ENCODE measurements around the gene SLC18A2. TPM values are rescaled to one million over a fixed set of nuclear protein-coding genes. Genes with fewer than 3 reads are reported as not detected.
"Not testable (repeated sequence)": the region's sequence is repeated elsewhere in the genome, so short reads cannot be mapped to it uniquely, and the experiment has no call there.

Gene SLC18A2
- total RNA-seq, 1 experiment from 2014 or later = not detected

DNA sequence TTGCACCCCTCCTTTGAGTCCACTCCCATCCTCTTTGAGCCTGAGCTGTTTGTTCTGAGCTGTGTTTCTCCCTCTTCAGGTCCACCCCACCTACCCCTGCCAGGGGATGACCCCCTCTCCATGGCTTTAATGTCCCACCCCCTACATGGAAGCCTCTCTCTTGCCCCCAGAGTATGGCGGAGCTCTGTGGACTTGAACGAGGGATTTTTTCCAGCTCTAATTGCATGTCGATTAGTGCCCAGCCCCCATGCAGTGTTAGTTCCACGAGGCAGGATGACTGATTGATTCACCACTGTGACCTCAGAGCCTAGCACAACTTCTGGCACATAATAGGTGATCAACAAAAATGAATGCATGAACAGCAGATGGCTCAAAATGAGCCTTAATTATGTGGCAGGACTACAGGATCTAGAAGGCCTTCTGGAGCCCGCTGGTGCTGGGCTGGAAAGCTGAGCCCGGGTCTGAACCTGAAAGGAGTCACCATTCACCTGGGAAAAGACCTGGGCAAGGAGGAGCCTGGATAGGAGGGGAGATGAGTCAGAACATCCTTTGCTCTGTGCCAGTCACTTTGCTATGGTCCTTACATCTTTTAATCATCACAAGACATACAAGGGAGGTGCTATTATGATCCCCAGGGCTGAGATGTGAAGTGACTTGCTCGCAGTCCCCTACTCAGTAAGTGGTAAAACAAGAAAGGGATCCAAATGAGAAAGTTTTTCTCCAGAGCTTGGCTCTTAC lies 17.1 kb upstream of the SLC18A2 start:
- POLR2A ChIA-PET = no interaction called here
- no peak overlapping the region for H3K27ac Mint-ChIP-seq (ENCODE audit: low read depth, unreplicated experiment)
- H3K27me3 Mint-ChIP-seq (ENCODE audit: insufficient read depth, unreplicated experiment) = peaks cover 25% of the 10 kb centered on the region
- H3K36me3 Mint-ChIP-seq (ENCODE audit: insufficient read depth, unreplicated experiment) = peaks cover 6% of the 10 kb centered on the region
- intact Hi-C loops (cut with micrococcal nuclease) = no loop called here
- CTCF ChIA-PET = interaction anchor here (0.7 to 2.9 kb wide), 4 partner anchors 24 to 95 kb away, joined by 3 to 15 read pairs (median 3); no protein-coding TSS in a partner anchor
- no peaks in the 10 kb centered on the region for H3K4me1 Mint-ChIP-seq (ENCODE audit: insufficient read depth, unreplicated experiment)
- BruUV-seq (replicated peaks) = no TSS peak
- DNase-seq (ENCODE audit: unreplicated experiment) = no peak
- TF ChIP-seq, protein P1, sequence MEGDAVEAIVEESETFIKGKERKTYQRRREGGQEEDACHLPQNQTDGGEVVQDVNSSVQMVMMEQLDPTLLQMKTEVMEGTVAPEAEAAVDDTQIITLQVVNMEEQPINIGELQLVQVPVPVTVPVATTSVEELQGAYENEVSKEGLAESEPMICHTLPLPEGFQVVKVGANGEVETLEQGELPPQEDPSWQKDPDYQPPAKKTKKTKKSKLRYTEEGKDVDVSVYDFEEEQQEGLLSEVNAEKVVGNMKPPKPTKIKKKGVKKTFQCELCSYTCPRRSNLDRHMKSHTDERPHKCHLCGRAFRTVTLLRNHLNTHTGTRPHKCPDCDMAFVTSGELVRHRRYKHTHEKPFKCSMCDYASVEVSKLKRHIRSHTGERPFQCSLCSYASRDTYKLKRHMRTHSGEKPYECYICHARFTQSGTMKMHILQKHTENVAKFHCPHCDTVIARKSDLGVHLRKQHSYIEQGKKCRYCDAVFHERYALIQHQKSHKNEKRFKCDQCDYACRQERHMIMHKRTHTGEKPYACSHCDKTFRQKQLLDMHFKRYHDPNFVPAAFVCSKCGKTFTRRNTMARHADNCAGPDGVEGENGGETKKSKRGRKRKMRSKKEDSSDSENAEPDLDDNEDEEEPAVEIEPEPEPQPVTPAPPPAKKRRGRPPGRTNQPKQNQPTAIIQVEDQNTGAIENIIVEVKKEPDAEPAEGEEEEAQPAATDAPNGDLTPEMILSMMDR (IDR thresholded peaks at IDR 0.05; ENCODE audit: unreplicated experiment) = no peak
- H3K9me3 Mint-ChIP-seq (ENCODE audit: unreplicated experiment) = no peaks in the 10 kb centered on the region
- H3K4me3 Mint-ChIP-seq (ENCODE audit: unreplicated experiment) = no peak overlapping the region

DNA sequence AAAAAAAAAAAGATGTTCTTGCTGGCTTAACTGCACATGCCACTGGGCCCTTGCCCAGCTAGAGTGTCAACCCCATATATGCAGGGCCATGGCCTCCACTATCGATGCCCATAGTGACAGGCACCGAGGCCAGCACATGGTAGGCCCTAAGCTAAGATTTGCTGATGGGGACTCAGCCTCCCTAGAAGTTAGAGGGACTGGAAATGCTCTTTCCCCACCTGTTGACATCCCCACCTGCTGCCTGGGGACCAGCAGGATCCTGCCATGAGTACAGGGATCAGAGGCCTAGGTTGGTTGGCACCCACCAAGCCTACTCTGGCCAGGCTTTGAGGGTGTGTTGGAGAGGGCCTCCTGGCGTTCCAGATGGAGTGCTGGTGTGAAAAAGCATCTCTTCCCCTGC lies 16.0 kb upstream of the SLC18A2 start:
- BruUV-seq (replicated peaks) = no TSS peak
- Mint-ChIP-seq H3K27ac (ENCODE audit: low read depth, unreplicated experiment) (no peak overlapping the region), H3K4me3 (ENCODE audit: unreplicated experiment) (no peak overlapping the region), H3K4me1 (ENCODE audit: insufficient read depth, unreplicated experiment) (no peaks in the 10 kb centered on the region), H3K27me3 (ENCODE audit: insufficient read depth, unreplicated experiment) (peaks cover 35% of the 10 kb centered on the region), H3K9me3 (ENCODE audit: unreplicated experiment) (no peaks in the 10 kb centered on the region), H3K36me3 (ENCODE audit: insufficient read depth, unreplicated experiment) (peaks cover 6% of the 10 kb centered on the region)
- DNase-seq (ENCODE audit: unreplicated experiment) = no peak
- ChIA-PET CTCF (interaction anchor here (0.6 to 2.9 kb wide), 3 partner anchors 8 to 94 kb away, joined by 3 to 15 read pairs (median 4); no protein-coding TSS in a partner anchor), POLR2A (no interaction called here)
- intact Hi-C loops (cut with micrococcal nuclease) = loop anchor here (5.0 kb wide), 1 partner anchor 147 kb away; no protein-coding TSS in a partner anchor
- TF ChIP-seq, protein P1 (IDR thresholded peaks at IDR 0.05; ENCODE audit: unreplicated experiment) = no peak

DNA sequence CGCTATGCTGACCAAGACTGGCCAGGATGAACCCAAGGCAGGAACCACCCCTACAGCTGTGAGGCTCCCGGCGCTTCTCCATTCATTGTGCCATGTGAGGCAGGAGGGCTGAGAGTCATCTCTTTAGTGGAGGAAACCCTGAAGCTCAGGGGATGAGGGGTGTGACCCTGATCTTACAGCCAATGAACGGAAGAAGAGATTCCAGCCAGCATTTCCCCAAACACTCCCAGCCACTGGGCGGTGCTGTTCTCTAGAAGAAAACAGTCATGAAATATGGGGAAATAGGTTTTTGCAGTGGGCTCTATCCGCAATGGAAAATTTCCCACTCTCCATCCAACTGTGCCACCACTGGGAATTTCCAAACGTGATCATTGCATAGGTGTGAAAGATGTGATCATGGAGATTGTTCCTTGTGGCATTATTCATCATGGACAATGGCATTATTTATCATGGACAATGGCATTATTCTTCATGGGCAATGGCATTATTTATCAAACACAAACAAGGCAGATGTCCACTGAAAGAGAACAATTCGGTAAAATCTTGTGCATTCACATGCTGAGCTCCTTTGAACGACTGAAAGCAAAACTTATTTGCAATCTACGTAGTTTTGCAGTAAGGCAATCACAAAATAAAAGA lies 14.0 kb upstream of the SLC18A2 start:
- H3K27me3 Mint-ChIP-seq (ENCODE audit: insufficient read depth, unreplicated experiment) = peaks cover 55% of the 10 kb centered on the region
- no peaks in the 10 kb centered on the region for H3K36me3 Mint-ChIP-seq (ENCODE audit: insufficient read depth, unreplicated experiment)
- H3K4me3 Mint-ChIP-seq (ENCODE audit: unreplicated experiment) = no peak overlapping the region
- no peaks in the 10 kb centered on the region for H3K9me3 Mint-ChIP-seq (ENCODE audit: unreplicated experiment)
- CTCF ChIA-PET = interaction anchor here (1.0 to 2.7 kb wide), 3 partner anchors 10 to 93 kb away, joined by 3 to 26 read pairs (median 8); no protein-coding TSS in a partner anchor
- peak; percentile 64 for DNase-seq (ENCODE audit: unreplicated experiment)
- H3K4me1 Mint-ChIP-seq (ENCODE audit: insufficient read depth, unreplicated experiment) = no peaks in the 10 kb centered on the region
- POLR2A ChIA-PET = interaction anchor here (0.6 to 1.5 kb wide), 3 partner anchors 10 to 24 kb away, joined by 3 read pairs; no protein-coding TSS in a partner anchor
- intact Hi-C loops (cut with micrococcal nuclease) = loop anchor here (1.0 to 5.0 kb wide), 2 partner anchors 93 to 145 kb away; no protein-coding TSS in a partner anchor
- BruUV-seq (replicated peaks) = no TSS peak
- TF ChIP-seq, protein P1 (IDR thresholded peaks at IDR 0.05; ENCODE audit: unreplicated experiment) = peak; percentile 38
- H3K27ac Mint-ChIP-seq (ENCODE audit: low read depth, unreplicated experiment) = no peak overlapping the region

DNA sequence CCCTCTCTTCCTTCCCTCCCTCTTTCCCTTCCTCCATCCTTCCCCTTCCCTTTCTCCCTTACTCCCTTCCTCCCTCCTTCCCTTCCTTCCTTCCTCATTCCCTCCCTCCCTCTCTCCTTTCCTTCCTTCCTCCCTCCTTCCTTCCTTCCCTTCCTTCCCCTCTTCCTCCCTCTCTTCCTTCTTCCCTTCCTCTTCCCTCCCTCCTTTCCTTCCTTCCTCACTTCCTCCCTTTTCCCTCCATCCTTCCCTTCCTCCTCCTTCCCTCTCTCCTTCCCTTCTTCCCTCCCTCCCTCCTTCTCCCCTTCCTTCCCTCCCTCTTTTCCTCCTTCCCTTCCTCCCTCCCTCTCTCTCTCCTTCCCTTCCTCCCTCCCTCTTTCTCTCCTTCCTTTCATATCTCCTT lies 12.7 kb upstream of the SLC18A2 start:
- H3K4me1 Mint-ChIP-seq (ENCODE audit: insufficient read depth, unreplicated experiment) = no peaks in the 10 kb centered on the region
- H3K4me3 Mint-ChIP-seq (ENCODE audit: unreplicated experiment) = no peak overlapping the region
- intact Hi-C loops (cut with micrococcal nuclease) = loop anchor here (5.0 kb wide), 1 partner anchor 144 kb away; no protein-coding TSS in a partner anchor
- TF ChIP-seq, protein P1 (IDR thresholded peaks at IDR 0.05; ENCODE audit: unreplicated experiment) = no peak
- POLR2A ChIA-PET = interaction anchor here (1.5 kb wide), 1 partner anchor 11 kb away, joined by 3 read pairs; no protein-coding TSS in a partner anchor
- H3K9me3 Mint-ChIP-seq (ENCODE audit: unreplicated experiment) = no peaks in the 10 kb centered on the region
- H3K36me3 Mint-ChIP-seq (ENCODE audit: insufficient read depth, unreplicated experiment) = no peaks in the 10 kb centered on the region
- peaks cover 68% of the 10 kb centered on the region for H3K27me3 Mint-ChIP-seq (ENCODE audit: insufficient read depth, unreplicated experiment)
- DNase-seq (ENCODE audit: unreplicated experiment) = no peak
- CTCF ChIA-PET = interaction anchor here (2.1 kb wide), 1 partner anchor 12 kb away, joined by 10 read pairs; no protein-coding TSS in a partner anchor
- no TSS peak for BruUV-seq (replicated peaks)
- no peak overlapping the region for H3K27ac Mint-ChIP-seq (ENCODE audit: low read depth, unreplicated experiment)

DNA sequence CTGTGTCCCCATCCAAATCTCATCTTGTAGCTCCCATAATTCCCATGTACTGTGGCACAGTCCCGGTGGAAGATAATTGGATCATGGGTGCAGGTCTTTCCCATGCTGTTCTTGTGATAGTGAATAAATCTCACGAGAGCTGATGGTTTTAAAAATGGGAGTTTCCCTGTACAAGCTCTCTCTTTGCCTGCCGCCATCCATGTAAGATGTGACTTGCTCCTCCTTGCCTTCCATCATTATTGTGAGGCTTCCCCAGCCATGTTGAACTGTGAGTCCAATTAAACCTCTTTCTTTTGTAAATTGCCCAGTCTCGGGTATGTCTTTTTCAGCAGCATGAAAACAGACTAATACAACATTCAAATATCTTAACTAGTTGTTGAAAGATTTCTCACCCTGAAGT lies 10.8 kb upstream of the SLC18A2 start:
- H3K27me3 Mint-ChIP-seq (ENCODE audit: insufficient read depth, unreplicated experiment) = peaks cover 84% of the 10 kb centered on the region
- DNase-seq (ENCODE audit: unreplicated experiment); H3K9me3 Mint-ChIP-seq (ENCODE audit: unreplicated experiment); H3K27ac Mint-ChIP-seq (ENCODE audit: low read depth, unreplicated experiment); POLR2A ChIA-PET; intact Hi-C loops (cut with micrococcal nuclease); BruUV-seq (replicated peaks); H3K36me3 Mint-ChIP-seq (ENCODE audit: insufficient read depth, unreplicated experiment); H3K4me3 Mint-ChIP-seq (ENCODE audit: unreplicated experiment); H3K4me1 Mint-ChIP-seq (ENCODE audit: insufficient read depth, unreplicated experiment): not testable (repeated sequence)
- CTCF ChIA-PET = interaction anchor here (0.6 to 2.1 kb wide), 4 partner anchors 14 to 274 kb away, joined by 3 to 10 read pairs (median 4); no protein-coding TSS in a partner anchor

Measured in MCF 10A (cell line).